ENCODE data around the gene TTBK1. TPM values are rescaled to one million over a fixed set of nuclear protein-coding genes. Genes with fewer than 3 reads are reported as not detected.

The TTBK1 gene
- total RNA-seq, 2 experiments from 2014 or later: 0.02 TPM; not detected in 1

GRCh38 chr6:43287717-43288679 is 44.7 kb downstream of the TTBK1 start:
- CTCF ChIA-PET: interaction anchor here (0.7 kb wide), 1 partner anchor 59 kb away, joined by 3 read pairs; no protein-coding TSS in a partner anchor
- no peak overlapping the region for H3K4me3 Mint-ChIP-seq
- peaks cover 7% of the 10 kb centered on the region for H3K27me3 Mint-ChIP-seq (ENCODE audit: low read depth)
- H3K36me3 Mint-ChIP-seq (ENCODE audit: low read depth): no peaks in the 10 kb centered on the region
- DNase-seq: no peak
- intact Hi-C loops (cut with micrococcal nuclease): no loop called here
- H3K9me3 Mint-ChIP-seq: no peaks in the 10 kb centered on the region
- no peak overlapping the region for H3K27ac Mint-ChIP-seq
- no peaks in the 10 kb centered on the region for H3K4me1 Mint-ChIP-seq (ENCODE audit: low read depth)

GRCh38 chr6:43290339-43290904 is 47.1 kb downstream of the TTBK1 start:
- Mint-ChIP-seq H3K27ac (no peak overlapping the region), H3K36me3 (ENCODE audit: low read depth) (no peaks in the 10 kb centered on the region), H3K27me3 (ENCODE audit: low read depth) (peaks cover 6% of the 10 kb centered on the region), H3K4me3 (no peak overlapping the region), H3K9me3 (no peaks in the 10 kb centered on the region), H3K4me1 (ENCODE audit: low read depth) (no peaks in the 10 kb centered on the region)
- CTCF ChIA-PET: interaction anchor here (0.6 kb wide), 1 partner anchor 684 kb away, joined by 3 read pairs; no protein-coding TSS in a partner anchor
- intact Hi-C loops (cut with micrococcal nuclease): no loop called here
- no peak for DNase-seq

GRCh38 chr6:43290905-43291355 is 47.6 kb downstream of the TTBK1 start:
- no peaks in the 10 kb centered on the region for H3K36me3 Mint-ChIP-seq (ENCODE audit: low read depth)
- intact Hi-C loops (cut with micrococcal nuclease): no loop called here
- no peaks in the 10 kb centered on the region for H3K4me1 Mint-ChIP-seq (ENCODE audit: low read depth)
- no peak for DNase-seq
- no peaks in the 10 kb centered on the region for H3K9me3 Mint-ChIP-seq
- CTCF ChIA-PET: interaction anchor here (0.5 to 0.6 kb wide), 2 partner anchors 307 to 685 kb away, joined by 3 read pairs; no protein-coding TSS in a partner anchor
- no peak overlapping the region for H3K27ac Mint-ChIP-seq
- H3K27me3 Mint-ChIP-seq (ENCODE audit: low read depth): peaks cover 1% of the 10 kb centered on the region
- H3K4me3 Mint-ChIP-seq: no peak overlapping the region

- Mint-ChIP-seq H3K27me3 (ENCODE audit: low read depth) (no peaks in the 10 kb centered on the region), H3K27ac (no peak overlapping the region), H3K4me3 (no peak overlapping the region), H3K36me3 (ENCODE audit: low read depth) (no peaks in the 10 kb centered on the region), H3K4me1 (ENCODE audit: low read depth) (no peaks in the 10 kb centered on the region), H3K9me3 (no peaks in the 10 kb centered on the region)
- no peak for DNase-seq
- CTCF ChIA-PET: no interaction called here
- intact Hi-C loops (cut with micrococcal nuclease): no loop called here
These were observed 48.4 kb downstream of the TTBK1 start for GRCh38 chr6:43291708-43292107.

GRCh38 chr6:43292341-43292740 is 49.1 kb downstream of the TTBK1 start:
- intact Hi-C loops (cut with micrococcal nuclease): no loop called here
- CTCF ChIA-PET: no interaction called here
- no peaks in the 10 kb centered on the region for H3K27me3 Mint-ChIP-seq (ENCODE audit: low read depth)
- H3K9me3 Mint-ChIP-seq: no peaks in the 10 kb centered on the region
- H3K4me3 Mint-ChIP-seq: no peak overlapping the region
- no peaks in the 10 kb centered on the region for H3K36me3 Mint-ChIP-seq (ENCODE audit: low read depth)
- H3K27ac Mint-ChIP-seq: no peak overlapping the region
- no peaks in the 10 kb centered on the region for H3K4me1 Mint-ChIP-seq (ENCODE audit: low read depth)
- no peak for DNase-seq

GRCh38 chr6:43292763-43293318 is 49.6 kb downstream of the TTBK1 start:
- Mint-ChIP-seq H3K4me3 (no peak overlapping the region), H3K9me3 (no peaks in the 10 kb centered on the region), H3K27me3 (ENCODE audit: low read depth) (no peaks in the 10 kb centered on the region), H3K27ac (no peak overlapping the region), H3K36me3 (ENCODE audit: low read depth) (no peaks in the 10 kb centered on the region), H3K4me1 (ENCODE audit: low read depth) (no peaks in the 10 kb centered on the region)
- intact Hi-C loops (cut with micrococcal nuclease): no loop called here
- DNase-seq: no peak
- CTCF ChIA-PET: no interaction called here

GRCh38 chr6:43293698-43294097 is 50.4 kb downstream of the TTBK1 start:
- CTCF ChIA-PET: no interaction called here
- no peaks in the 10 kb centered on the region for H3K4me1 Mint-ChIP-seq (ENCODE audit: low read depth)
- no peak for DNase-seq
- no peak overlapping the region for H3K4me3 Mint-ChIP-seq
- intact Hi-C loops (cut with micrococcal nuclease): no loop called here
- H3K27ac Mint-ChIP-seq: no peak overlapping the region
- H3K27me3 Mint-ChIP-seq (ENCODE audit: low read depth): no peaks in the 10 kb centered on the region
- no peaks in the 10 kb centered on the region for H3K9me3 Mint-ChIP-seq
- H3K36me3 Mint-ChIP-seq (ENCODE audit: low read depth): no peaks in the 10 kb centered on the region

GRCh38 chr6:43294536-43294935 is 51.3 kb downstream of the TTBK1 start:
- H3K27me3 Mint-ChIP-seq (ENCODE audit: low read depth): no peaks in the 10 kb centered on the region
- no peak overlapping the region for H3K4me3 Mint-ChIP-seq
- no peaks in the 10 kb centered on the region for H3K36me3 Mint-ChIP-seq (ENCODE audit: low read depth)
- H3K4me1 Mint-ChIP-seq (ENCODE audit: low read depth): no peaks in the 10 kb centered on the region
- intact Hi-C loops (cut with micrococcal nuclease): no loop called here
- no peaks in the 10 kb centered on the region for H3K9me3 Mint-ChIP-seq
- CTCF ChIA-PET: no interaction called here
- no peak for DNase-seq
- no peak overlapping the region for H3K27ac Mint-ChIP-seq

- no peak overlapping the region for H3K4me3 Mint-ChIP-seq
- DNase-seq: no peak
- H3K4me1 Mint-ChIP-seq (ENCODE audit: low read depth): no peaks in the 10 kb centered on the region
- no peaks in the 10 kb centered on the region for H3K27me3 Mint-ChIP-seq (ENCODE audit: low read depth)
- H3K36me3 Mint-ChIP-seq (ENCODE audit: low read depth): no peaks in the 10 kb centered on the region
- no peak overlapping the region for H3K27ac Mint-ChIP-seq
- H3K9me3 Mint-ChIP-seq: no peaks in the 10 kb centered on the region
- CTCF ChIA-PET: interaction anchor here (1.0 to 3.2 kb wide), 3 partner anchors 12 to 201 kb away, joined by 3 to 23 read pairs (median 4); partner anchors contain the start of gene CRIP3
- intact Hi-C loops (cut with micrococcal nuclease): no loop called here
These were observed 52.2 kb downstream of the TTBK1 start for GRCh38 chr6:43295456-43295855.

- Mint-ChIP-seq H3K4me3 (no peak overlapping the region), H3K27me3 (ENCODE audit: low read depth) (no peaks in the 10 kb centered on the region), H3K9me3 (no peaks in the 10 kb centered on the region), H3K4me1 (ENCODE audit: low read depth) (no peaks in the 10 kb centered on the region), H3K36me3 (ENCODE audit: low read depth) (no peaks in the 10 kb centered on the region), H3K27ac (no peak overlapping the region)
- CTCF ChIA-PET: interaction anchor here (0.7 to 3.2 kb wide), 4 partner anchors 11 to 210 kb away, joined by 3 to 23 read pairs (median 5); partner anchors contain the start of gene CRIP3
- intact Hi-C loops (cut with micrococcal nuclease): no loop called here
- no peak for DNase-seq
These were observed 53.7 kb downstream of the TTBK1 start for GRCh38 chr6:43296780-43297497.

GRCh38 chr6:43297644-43298564 is 54.6 kb downstream of the TTBK1 start, which contains the start of gene SLC22A7:
TSS of gene SLC22A7 (plus strand) at chr6:43298260. CDS start at chr6:43298359, 99 bp downstream.
- Mint-ChIP-seq H3K4me1 (ENCODE audit: low read depth) (no peaks in the 10 kb centered on the region), H3K27ac (no peak within 1 kb of the TSS), H3K4me3 (no peak within 1 kb of the TSS), H3K27me3 (ENCODE audit: low read depth) (no peaks in the 10 kb centered on the region), H3K36me3 (ENCODE audit: low read depth) (no peaks in the 10 kb centered on the region), H3K9me3 (no peaks in the 10 kb centered on the region)
- CTCF ChIA-PET: interaction anchor here (0.6 to 3.2 kb wide), 6 partner anchors 10 to 209 kb away, joined by 3 to 23 read pairs (median 4); partner anchors contain the start of gene CRIP3
- DNase-seq: no peak
- intact Hi-C loops (cut with micrococcal nuclease): no loop called here
